ENCODE data around the gene GPR22.

GPR22 gene

GRCh38 chr7:107467972-107468371, 1.9 kb upstream of the GPR22 start:
- TF ChIP-seq CTCF (IDR thresholded peaks at IDR 0.05) = no peak
- Histone ChIP-seq H3K4me1 (no peaks in the 10 kb centered on the region), H3K4me3 (no peak overlapping the region), H3K27me3 (no peaks in the 10 kb centered on the region), H3K36me3 (no peaks in the 10 kb centered on the region), H3K9me3 (no peaks in the 10 kb centered on the region), H3K27ac (no peak overlapping the region)
- intact Hi-C loops (cut with DNase I; ENCODE audit: low total_unique reads) = no loop called here
- DNase-seq = no peak

GRCh38 chr7:107468824-107469223, 1.0 kb upstream of the GPR22 start:
- H3K27ac ChIP-seq = no peak overlapping the region
- no peak for TF ChIP-seq CTCF (IDR thresholded peaks at IDR 0.05)
- no peaks in the 10 kb centered on the region for H3K36me3 ChIP-seq
- DNase-seq = no peak
- no peaks in the 10 kb centered on the region for H3K27me3 ChIP-seq
- no peaks in the 10 kb centered on the region for H3K4me1 ChIP-seq
- intact Hi-C loops (cut with DNase I; ENCODE audit: low total_unique reads) = no loop called here
- H3K4me3 ChIP-seq = no peak overlapping the region
- H3K9me3 ChIP-seq = no peaks in the 10 kb centered on the region

- no peak for DNase-seq
- no peak for TF ChIP-seq CTCF (IDR thresholded peaks at IDR 0.05)
- H3K27ac ChIP-seq = no peak overlapping the region
- no peaks in the 10 kb centered on the region for H3K27me3 ChIP-seq
- no peaks in the 10 kb centered on the region for H3K4me1 ChIP-seq
- H3K36me3 ChIP-seq = no peaks in the 10 kb centered on the region
- H3K4me3 ChIP-seq = no peak overlapping the region
- H3K9me3 ChIP-seq = no peaks in the 10 kb centered on the region
- intact Hi-C loops (cut with DNase I; ENCODE audit: low total_unique reads) = no loop called here
Measured at GRCh38 chr7:107471292-107472070, 1.6 kb downstream of the GPR22 start.

- no peaks in the 10 kb centered on the region for H3K27me3 ChIP-seq
- H3K27ac ChIP-seq = no peak overlapping the region
- no peak overlapping the region for H3K4me3 ChIP-seq
- no peaks in the 10 kb centered on the region for H3K4me1 ChIP-seq
- H3K9me3 ChIP-seq = no peaks in the 10 kb centered on the region
- TF ChIP-seq CTCF (IDR thresholded peaks at IDR 0.05) = no peak
- intact Hi-C loops (cut with DNase I; ENCODE audit: low total_unique reads) = no loop called here
- no peaks in the 10 kb centered on the region for H3K36me3 ChIP-seq
- DNase-seq = no peak
Measured at GRCh38 chr7:107472116-107472515, 2.3 kb downstream of the GPR22 start.

GRCh38 chr7:107474104-107474521, 4.3 kb downstream of the GPR22 start:
- TF ChIP-seq CTCF (IDR thresholded peaks at IDR 0.05) = no peak
- Histone ChIP-seq H3K27ac (no peak overlapping the region), H3K9me3 (no peaks in the 10 kb centered on the region), H3K27me3 (no peaks in the 10 kb centered on the region), H3K36me3 (no peaks in the 10 kb centered on the region), H3K4me1 (no peaks in the 10 kb centered on the region), H3K4me3 (no peak overlapping the region)
- no peak for DNase-seq
- intact Hi-C loops (cut with DNase I; ENCODE audit: low total_unique reads) = no loop called here

Measured in tibial artery (tissue), 4 donors.